Mammary epithelial cell (primary cell): ENCODE results near the gene METRNL.

Experiments used
- CTCF ChIP-seq, 2 donors: IDR thresholded peaks in 1 of 2; conservative IDR thresholded peaks in 1 of 2; 2 replicates each; pipeline ENCODE4 v1.5.1; 2011 to 2012; ENCODE audit warnings: inconsistent platforms in 2 of 2, low read length in 2 of 2, mild to moderate bottlenecking in 2 of 2, control low read depth in 1 of 2, low read depth in 1 of 2; ENCODE audit not compliant: insufficient read depth in 1 of 2; ENCODE audit errors: extremely low read depth in 1 of 2
- EZH2 ChIP-seq: IDR thresholded peaks from 2 replicates; pipeline ENCODE4 v1.6.1; 2012; ENCODE audit warnings: low read length, inconsistent platforms, borderline replicate concordance

GRCh38 chr17:83109793-83110645, 30.6 kb downstream of the METRNL start:
- TF ChIP-seq CTCF (conservative IDR thresholded peaks at IDR 0.05 in 1 of 2, IDR thresholded peaks at IDR 0.05 in 1 of 2; ENCODE audit: extremely low read depth in 1 of 2, insufficient read depth in 1 of 2, low read depth in 1 of 2, low read length in 2 of 2) (no peak), EZH2 (no peak)
